ENCODE data around the gene NEDD4L.

NEDD4L gene

GRCh38 chr18:58385472-58385871 lies 341.4 kb downstream of the NEDD4L start:
- in situ Hi-C loops (cut with MboI; ENCODE audit: low pct_unique_long_range_greater_than_20kb, low sequenced_read_pairs): no loop called here
- DNase-seq: no peak

- in situ Hi-C loops (cut with MboI; ENCODE audit: low pct_unique_long_range_greater_than_20kb, low sequenced_read_pairs): no loop called here
- no peak for DNase-seq
Measured at GRCh38 chr18:58386780-58387179, 342.8 kb downstream of the NEDD4L start.

DNA sequence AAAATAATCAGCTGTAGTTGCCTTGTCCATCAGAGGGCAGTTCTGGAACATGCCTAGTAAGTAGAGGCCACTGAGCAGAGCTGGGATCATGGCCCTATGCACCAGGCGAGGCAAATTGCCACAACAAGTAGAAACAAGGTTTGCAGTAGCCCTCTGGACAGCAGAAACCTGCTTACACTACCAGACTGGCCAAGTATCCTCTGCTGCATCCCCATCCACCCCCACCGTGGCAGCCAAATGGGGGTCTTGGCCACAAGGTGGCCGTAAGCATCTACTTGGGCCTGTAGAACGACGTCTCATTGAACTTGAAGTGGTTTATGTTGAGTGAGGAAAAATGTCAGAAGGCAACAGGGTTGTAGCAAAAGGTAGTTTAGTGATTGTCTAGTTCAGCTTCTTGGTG lies 343.7 kb downstream of the NEDD4L start:
- in situ Hi-C loops (cut with MboI; ENCODE audit: low pct_unique_long_range_greater_than_20kb, low sequenced_read_pairs): no loop called here
- no peak for DNase-seq

- no peak for DNase-seq
Measured at GRCh38 chr18:58388736-58389135, 344.7 kb downstream of the NEDD4L start.

DNA sequence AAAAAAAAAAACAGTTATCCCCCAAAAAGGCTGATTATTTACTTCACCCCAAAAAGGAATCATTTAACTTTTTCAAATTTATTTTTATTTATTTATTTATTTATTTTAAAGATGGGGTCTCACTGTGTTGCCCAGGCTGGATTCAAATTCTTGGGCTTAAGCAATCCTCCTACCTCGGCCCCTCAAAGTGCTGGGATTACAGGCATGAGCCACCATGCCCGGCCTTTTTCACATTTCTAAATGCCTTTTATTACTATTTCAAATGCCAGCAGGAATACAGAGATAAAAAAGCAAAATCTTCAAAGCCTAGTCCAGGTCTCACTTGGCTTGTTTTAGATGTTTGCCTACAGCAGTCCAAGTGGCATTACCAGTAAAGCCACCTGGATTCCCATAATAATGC lies 345.7 kb downstream of the NEDD4L start:
- in situ Hi-C loops (cut with MboI; ENCODE audit: low pct_unique_long_range_greater_than_20kb, low sequenced_read_pairs): no loop called here
- no peak for DNase-seq

More at GRCh38 chr18:58388736-58389135, 344.7 kb downstream of the NEDD4L start:
- in situ Hi-C loops (cut with MboI; ENCODE audit: low pct_unique_long_range_greater_than_20kb, low sequenced_read_pairs): no loop called here

GRCh38 chr18:58390399-58390798 lies 346.4 kb downstream of the NEDD4L start:
- in situ Hi-C loops (cut with MboI; ENCODE audit: low pct_unique_long_range_greater_than_20kb, low sequenced_read_pairs): no loop called here
- DNase-seq: no peak

GRCh38 chr18:58391231-58391825 lies 347.3 kb downstream of the NEDD4L start:
- no peak for DNase-seq
- in situ Hi-C loops (cut with MboI; ENCODE audit: low pct_unique_long_range_greater_than_20kb, low sequenced_read_pairs): no loop called here

GRCh38 chr18:58391932-58392323 lies 347.9 kb downstream of the NEDD4L start:
- DNase-seq: no peak
- in situ Hi-C loops (cut with MboI; ENCODE audit: low pct_unique_long_range_greater_than_20kb, low sequenced_read_pairs): no loop called here

DNA sequence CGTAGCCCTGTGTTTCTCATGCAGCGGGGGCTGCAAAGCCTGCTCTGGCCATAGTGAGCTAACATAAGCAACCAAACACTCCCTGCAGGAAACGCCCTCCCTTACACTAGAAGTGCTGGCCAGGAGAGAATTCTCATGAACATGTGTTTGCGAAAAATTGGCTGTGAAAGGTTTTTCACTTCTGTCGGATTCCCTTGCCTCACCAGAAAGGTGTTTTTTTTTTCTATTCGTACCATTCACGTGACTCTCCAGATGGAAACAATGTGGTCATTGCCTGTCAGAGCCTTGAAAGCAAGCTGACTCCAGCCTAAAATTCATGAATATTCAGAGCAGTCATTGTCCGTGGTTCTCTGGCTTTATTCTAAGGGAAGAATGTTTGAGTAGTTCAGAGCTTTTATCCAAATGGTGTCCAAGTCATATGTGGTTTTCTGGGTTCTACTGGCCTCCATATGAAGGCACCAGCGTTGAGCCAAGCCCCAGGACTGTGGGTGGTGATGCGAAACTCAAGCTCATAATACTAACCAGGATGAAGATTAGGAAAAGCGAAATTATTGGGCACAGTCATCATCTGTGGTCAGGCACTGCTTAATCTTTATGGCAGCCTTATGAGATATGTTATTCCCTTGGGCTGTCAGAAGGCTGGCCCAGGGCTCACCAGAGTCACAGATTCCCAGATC lies 348.4 kb downstream of the NEDD4L start:
- in situ Hi-C loops (cut with MboI; ENCODE audit: low pct_unique_long_range_greater_than_20kb, low sequenced_read_pairs): no loop called here
- DNase-seq: no peak

GRCh38 chr18:58393295-58393694 lies 349.3 kb downstream of the NEDD4L start:
- in situ Hi-C loops (cut with MboI; ENCODE audit: low pct_unique_long_range_greater_than_20kb, low sequenced_read_pairs): no loop called here
- DNase-seq: no peak

DNA sequence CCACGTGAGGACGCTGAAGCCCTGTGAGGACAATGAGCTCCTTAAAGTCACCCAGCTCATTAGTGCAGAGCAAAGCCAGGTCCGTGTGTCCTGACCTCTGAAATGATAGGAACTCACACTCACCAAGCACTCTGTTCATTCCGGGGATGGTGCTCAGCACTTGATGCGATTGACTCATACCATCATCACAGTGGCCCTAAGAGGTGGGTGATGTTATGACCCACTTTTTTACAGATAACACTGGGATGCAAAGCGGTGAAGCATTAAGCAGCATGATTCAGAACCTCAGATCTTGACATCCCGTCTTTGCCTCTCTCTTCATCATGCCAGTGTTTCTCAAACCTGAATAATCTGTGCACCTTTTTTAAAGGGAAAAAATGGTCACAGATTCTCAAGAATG lies 350.0 kb downstream of the NEDD4L start:
- no peak for DNase-seq
- in situ Hi-C loops (cut with MboI; ENCODE audit: low pct_unique_long_range_greater_than_20kb, low sequenced_read_pairs): no loop called here

DNA sequence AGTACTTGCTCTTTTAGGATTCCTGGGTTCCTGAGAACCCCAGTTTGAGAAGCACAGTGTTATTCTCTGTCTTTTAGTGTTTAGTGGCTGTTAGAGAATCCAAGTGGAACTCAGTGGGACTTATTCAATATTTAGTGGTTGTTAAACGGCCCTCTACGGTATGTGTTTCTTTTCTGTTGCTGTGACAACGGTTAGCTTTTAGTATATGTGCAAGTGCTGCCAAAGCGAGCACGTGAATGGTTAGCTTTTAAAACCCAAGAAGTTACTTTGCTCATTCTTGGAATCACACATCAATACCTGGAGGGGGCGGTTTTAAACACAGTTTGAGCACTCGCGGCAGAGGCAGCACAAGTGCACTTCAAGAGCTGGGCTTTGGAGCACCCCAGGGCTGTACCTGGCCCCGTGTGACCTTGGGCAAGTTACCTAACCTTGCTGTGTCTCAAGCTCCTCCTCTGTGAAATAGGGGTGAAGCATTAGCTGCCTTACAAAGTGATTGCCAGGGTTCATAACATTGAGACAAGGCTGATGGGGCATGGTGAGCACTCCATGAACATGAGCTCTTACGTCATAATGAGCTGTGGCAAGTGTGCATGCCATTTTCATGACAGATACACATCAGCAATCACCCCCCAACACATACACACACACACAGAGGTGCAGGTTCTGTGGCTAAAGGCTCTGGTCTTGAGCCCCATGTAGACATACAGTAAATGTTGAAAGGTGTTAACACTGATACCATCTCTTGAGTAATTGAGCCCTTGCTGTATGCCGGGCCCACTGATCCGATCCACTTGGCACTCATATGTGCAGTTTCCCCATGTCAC lies 350.8 kb downstream of the NEDD4L start:
- in situ Hi-C loops (cut with MboI; ENCODE audit: low pct_unique_long_range_greater_than_20kb, low sequenced_read_pairs): no loop called here
- no peak for DNase-seq

- DNase-seq: no peak
- in situ Hi-C loops (cut with MboI; ENCODE audit: low pct_unique_long_range_greater_than_20kb, low sequenced_read_pairs): no loop called here
Measured at GRCh38 chr18:58396144-58396543, 352.1 kb downstream of the NEDD4L start.

GRCh38 chr18:58396966-58397365 lies 352.9 kb downstream of the NEDD4L start:
- in situ Hi-C loops (cut with MboI; ENCODE audit: low pct_unique_long_range_greater_than_20kb, low sequenced_read_pairs): no loop called here
- no peak for DNase-seq

GRCh38 chr18:58397385-58398132 lies 353.5 kb downstream of the NEDD4L start:
- no peak for DNase-seq
- in situ Hi-C loops (cut with MboI; ENCODE audit: low pct_unique_long_range_greater_than_20kb, low sequenced_read_pairs): no loop called here

DNA sequence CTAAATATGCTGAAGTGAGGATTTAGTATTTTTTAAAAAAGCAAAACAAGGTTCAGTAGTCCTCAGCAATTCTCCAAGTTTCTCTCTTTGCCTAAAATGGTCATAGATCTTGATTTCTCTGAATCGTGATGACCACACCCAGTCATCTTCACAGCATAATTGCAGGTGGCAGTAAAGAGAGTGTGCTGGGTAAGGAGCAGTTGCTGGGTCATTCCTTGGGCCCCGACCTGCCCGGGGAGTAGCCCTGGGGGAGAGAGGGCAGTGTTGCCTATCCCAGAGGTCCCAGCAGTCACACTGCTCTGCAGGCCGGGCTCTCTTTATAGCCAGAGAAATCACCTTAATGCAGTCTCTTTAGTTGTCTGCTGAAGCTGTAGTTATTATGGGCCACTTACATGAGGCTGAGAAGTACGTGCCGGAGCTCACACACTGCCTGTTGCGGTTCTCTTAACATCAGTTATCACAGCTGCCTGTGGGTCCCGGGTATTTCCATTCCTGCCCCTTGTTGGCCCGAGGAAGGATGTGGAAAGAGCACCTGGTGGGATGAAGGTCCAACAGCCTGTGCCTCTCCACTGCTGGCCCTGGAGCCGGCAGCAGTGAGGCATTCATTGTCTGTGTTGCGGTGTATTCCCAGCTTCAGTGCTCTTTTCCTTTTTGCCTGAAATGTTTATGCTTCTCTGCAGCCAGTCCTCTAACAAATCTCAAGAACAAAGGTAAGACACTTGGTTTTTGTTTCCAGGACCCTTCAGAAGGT lies 354.8 kb downstream of the NEDD4L start:
- in situ Hi-C loops (cut with MboI; ENCODE audit: low pct_unique_long_range_greater_than_20kb, low sequenced_read_pairs): no loop called here

GRCh38 chr18:58400331-58400870 lies 356.4 kb downstream of the NEDD4L start:
- no peak for DNase-seq
- in situ Hi-C loops (cut with MboI; ENCODE audit: low pct_unique_long_range_greater_than_20kb, low sequenced_read_pairs): no loop called here

More for the DNA sequence above, 354.8 kb downstream of the NEDD4L start:
- DNase-seq: no peak

GRCh38 chr18:58401191-58401590 lies 357.2 kb downstream of the NEDD4L start:
- in situ Hi-C loops (cut with MboI; ENCODE audit: low pct_unique_long_range_greater_than_20kb, low sequenced_read_pairs): no loop called here
- no peak for DNase-seq

DNA sequence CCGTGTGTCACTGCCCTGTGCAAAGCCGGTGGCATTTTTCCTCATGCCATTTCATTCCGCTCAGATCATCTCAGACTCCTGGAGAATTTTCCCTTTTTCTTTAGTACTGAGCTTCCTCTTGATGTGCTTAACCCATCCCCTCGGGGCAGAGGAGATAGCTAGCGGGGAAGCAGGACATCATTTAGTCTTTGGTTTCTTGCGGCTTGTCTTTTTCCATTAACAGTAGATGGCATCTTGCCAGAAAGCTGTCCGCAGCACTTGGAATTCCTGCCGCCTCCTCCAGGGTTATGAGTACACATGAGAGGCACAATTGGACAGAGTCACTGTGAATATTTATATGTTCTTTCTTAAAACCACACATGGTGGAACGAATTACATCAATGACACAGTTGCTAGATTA lies 358.2 kb downstream of the NEDD4L start:
- no peak for DNase-seq
- in situ Hi-C loops (cut with MboI; ENCODE audit: low pct_unique_long_range_greater_than_20kb, low sequenced_read_pairs): no loop called here

All from KBM-7 (cell line).